Heart left ventricle (tissue), 13 donors: ENCODE results near the gene INF2.

Experiments used
- POLR2A ChIP-seq, 2 donors: fragments of 450-650 bp; IDR thresholded peaks; one replicate each; pipeline ENCODE4 v1.6.1; 2017; ENCODE audit warnings: antibody characterized with exemption in 2 of 2, mild to moderate bottlenecking in 2 of 2, moderate library complexity in 2 of 2
- TF ChIP-seq, protein P1 (sequence below), 12 donors: fragments of 200-600 bp; sonication (generic) in 4 of 12; IDR thresholded peaks; one replicate each; pipeline versions ENCODE4 v1.5.0 to v1.8.0; 2018 to 2022; ENCODE audit warnings: antibody characterized with exemption in 12 of 12, mild to moderate bottlenecking in 5 of 12
- donor health status: ischemic (EF 13 %, LVEDD 7.1; RV severe dilation, severe dysfunction).
- donor health status: DM: no; HTN: yes; CAD: no.
- donor health status: DM: no; HTN: no; CAD: no.
- donor health status: ischemic (EF 25% LVEDD 6.9; RV normal size, moderate dysfunction).
- donor health status: ischemic (EF 25% LVEDD 5.7; RV mildly dilated, moderate dysfunction).
- donor health status: ischemic (EF 35%, LVEDD 5.7; RV mildly dilated, moderate dysfunction).
- donor health status: nonischemic (EF 11% LVEDD 7.7; RV severe dilation, severe dysfunction).
- donor health status: DM: yes; HTN: yes; CAD: no.
- donor health status: PGD.
- donor health status: ischemic (EF 29% LVEDD 5.4; RV normal size, mild dysfunction).
- donor health status: nonischemic (EF 23%, LVEDD 6.1; RV moderate dilation, normal function).

DNA sequence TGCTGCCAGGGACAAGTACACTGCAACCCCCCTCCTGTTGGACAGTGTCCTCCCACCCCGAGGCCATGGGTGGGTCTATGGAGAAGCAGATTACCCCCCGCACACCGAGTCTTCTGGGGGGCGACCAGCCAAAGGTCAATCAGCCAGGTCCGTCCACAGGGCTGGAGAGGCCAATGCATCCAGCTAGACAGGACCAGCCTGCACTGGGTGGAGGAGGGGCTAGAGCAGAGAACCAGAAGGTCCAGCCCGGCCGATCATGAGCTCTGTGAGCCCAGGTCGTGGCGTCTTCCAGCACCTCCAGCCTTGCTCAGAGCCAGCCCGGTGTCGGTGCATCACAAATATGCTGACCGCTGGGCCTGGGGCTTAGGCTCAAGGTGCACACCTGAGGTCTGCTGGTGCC is 26.5 kb downstream of the INF2 start:
- TF ChIP-seq, protein P1, sequence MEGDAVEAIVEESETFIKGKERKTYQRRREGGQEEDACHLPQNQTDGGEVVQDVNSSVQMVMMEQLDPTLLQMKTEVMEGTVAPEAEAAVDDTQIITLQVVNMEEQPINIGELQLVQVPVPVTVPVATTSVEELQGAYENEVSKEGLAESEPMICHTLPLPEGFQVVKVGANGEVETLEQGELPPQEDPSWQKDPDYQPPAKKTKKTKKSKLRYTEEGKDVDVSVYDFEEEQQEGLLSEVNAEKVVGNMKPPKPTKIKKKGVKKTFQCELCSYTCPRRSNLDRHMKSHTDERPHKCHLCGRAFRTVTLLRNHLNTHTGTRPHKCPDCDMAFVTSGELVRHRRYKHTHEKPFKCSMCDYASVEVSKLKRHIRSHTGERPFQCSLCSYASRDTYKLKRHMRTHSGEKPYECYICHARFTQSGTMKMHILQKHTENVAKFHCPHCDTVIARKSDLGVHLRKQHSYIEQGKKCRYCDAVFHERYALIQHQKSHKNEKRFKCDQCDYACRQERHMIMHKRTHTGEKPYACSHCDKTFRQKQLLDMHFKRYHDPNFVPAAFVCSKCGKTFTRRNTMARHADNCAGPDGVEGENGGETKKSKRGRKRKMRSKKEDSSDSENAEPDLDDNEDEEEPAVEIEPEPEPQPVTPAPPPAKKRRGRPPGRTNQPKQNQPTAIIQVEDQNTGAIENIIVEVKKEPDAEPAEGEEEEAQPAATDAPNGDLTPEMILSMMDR (IDR thresholded peaks at IDR 0.05): no peak
- TF ChIP-seq POLR2A (IDR thresholded peaks at IDR 0.05): no peak
